ENCODE data around the gene KIRREL2.

GRCh38 chr19:35872180-35872579 lies 15.5 kb downstream of the KIRREL2 start:
- no peak for TF ChIP-seq CTCF (conservative IDR thresholded peaks at IDR 0.05; ENCODE audit: low read depth, low read length)
- no peak for TF ChIP-seq EZH2phosphoT487 (IDR thresholded peaks at IDR 0.05; ENCODE audit: borderline replicate concordance, low read length)

All from PC-3 (cell line).